Fibroblast of lung (primary cell): ENCODE measurements around the gene GCHFR. TPM values are rescaled to one million over a fixed set of nuclear protein-coding genes. Genes with fewer than 3 reads are reported as not detected.

ENCODE experiments used
- DNase-seq, 2 donors: peaks; one replicate each; pipeline versions ENCODE4 v3.0.0 to v3.0.0-alpha.2; 2010; ENCODE audit warnings: low read depth in 2 of 2
- H2AFZ ChIP-seq: 2 replicates; pipeline ENCODE4 v1.5.1; 2012; ENCODE audit warnings: low read length, control low read depth, inconsistent platforms
- H3K27ac ChIP-seq: 2 replicates; pipeline ENCODE4 v1.5.1; 2011; ENCODE audit warnings: low read length, control low read depth; ENCODE audit not compliant: insufficient read depth
- H3K27me3 ChIP-seq: 2 replicates; pipeline ENCODE4 v1.5.1; 2011; ENCODE audit warnings: mild to moderate bottlenecking, low read length; ENCODE audit not compliant: control insufficient read depth, insufficient read depth
- H3K36me3 ChIP-seq: 2 replicates; pipeline ENCODE4 v1.5.1; 2011; ENCODE audit warnings: low read length; ENCODE audit not compliant: control insufficient read depth, insufficient read depth
- H3K4me1 ChIP-seq: 2 replicates; pipeline ENCODE4 v1.5.1; 2011; ENCODE audit warnings: low read length; ENCODE audit not compliant: control insufficient read depth, insufficient read depth; ENCODE audit errors: extremely low read depth
- H3K4me2 ChIP-seq: 2 replicates; pipeline ENCODE4 v1.5.1; 2011; ENCODE audit warnings: low read length, control low read depth; ENCODE audit not compliant: insufficient read depth; ENCODE audit errors: extremely low read depth
- H3K4me3 ChIP-seq, 4 experiments: fragments of 200-600 bp in 1 of 4; sonication (generic) in 1 of 4; replicated peaks in 1 of 4; 2 replicates each; pipeline ENCODE4 v1.5.1; 2011 to 2016; ENCODE audit warnings: low read length in 4 of 4, low read depth in 3 of 4, mild to moderate bottlenecking in 3 of 4, control low read depth in 2 of 4, inconsistent platforms in 1 of 4, mixed read lengths in 1 of 4; ENCODE audit not compliant: insufficient read depth in 1 of 4; ENCODE audit errors: control extremely low read depth in 1 of 4
- H3K79me2 ChIP-seq: 2 replicates; pipeline ENCODE4 v1.5.1; 2012; ENCODE audit warnings: mild to moderate bottlenecking, low read length, inconsistent platforms; ENCODE audit not compliant: control insufficient read depth, insufficient read depth
- H3K9ac ChIP-seq: 2 replicates; pipeline ENCODE4 v1.5.1; 2011; ENCODE audit warnings: mild to moderate bottlenecking, low read length, control low read depth; ENCODE audit not compliant: insufficient read depth
- H3K9me3 ChIP-seq: 2 replicates; pipeline ENCODE4 v1.5.1; 2012; ENCODE audit warnings: low read depth, low read length; ENCODE audit not compliant: control insufficient read depth, insufficient read depth
- H4K20me1 ChIP-seq: 2 replicates; pipeline ENCODE4 v1.5.1; 2011; ENCODE audit warnings: low read length; ENCODE audit not compliant: control insufficient read depth, insufficient read depth; ENCODE audit errors: extremely low read depth
- CTCF ChIP-seq, 2 donors: IDR thresholded peaks in 1 of 2; conservative IDR thresholded peaks in 1 of 2; 1 replicate in 1 of 2; 2 replicates in 1 of 2; pipeline ENCODE4 v1.5.1; 2011 to 2012; ENCODE audit warnings: low read length in 2 of 2, control low read depth in 1 of 2, inconsistent platforms in 1 of 2, low read depth in 1 of 2, mild to moderate bottlenecking in 1 of 2
- EZH2 ChIP-seq: IDR thresholded peaks from 2 replicates; pipeline ENCODE4 v1.5.1; 2012; ENCODE audit warnings: low read length, control low read depth, mild to moderate bottlenecking; ENCODE audit errors: missing control alignments
- polyA plus RNA-seq, 2 donors: library from polyadenylated mRNA; depleted of rRNA in 1 of 2; stranded (reverse) in 1 of 2; unstranded in 1 of 2; fragments of >200 nt; gene quantifications; 2 replicates each; pipeline ENCODE4 v1.2.1, GENCODE V29; 2011 to 2012; ENCODE audit warnings: missing spikeins in 1 of 2
- total RNA-seq: library from RNA; depleted of rRNA; stranded (reverse); fragments of >200 nt; gene quantifications from 2 replicates; pipeline ENCODE4 v1.2.1, GENCODE V29; 2014

The GCHFR gene
- total and polyA plus RNA-seq, 2 donors (not counting 1 experiment from before 2014, with no cell fraction given) = 1.6 to 2.5 TPM

- H4K20me1 ChIP-seq = no peaks in the 10 kb centered on the region
- H3K79me2 ChIP-seq = peaks cover 5% of the 10 kb centered on the region
- no peak overlapping the region for H3K4me2 ChIP-seq
Measured at GRCh38 chr15:40796512-40796911, 32.6 kb downstream of the GCHFR start.

GRCh38 chr15:40799523-40799922, 35.7 kb downstream of the GCHFR start:
- DNase-seq = no peak
- TF ChIP-seq EZH2 (no peak), CTCF (conservative IDR thresholded peaks at IDR 0.05 in 1 of 2, IDR thresholded peaks at IDR 0.05 in 1 of 2; ENCODE audit: low read depth in 1 of 2, low read length in 2 of 2) (no peak)
- Histone ChIP-seq H3K9ac (no peak overlapping the region), H4K20me1 (no peaks in the 10 kb centered on the region), H3K79me2 (peaks cover 7% of the 10 kb centered on the region), H3K9me3 (no peaks in the 10 kb centered on the region), H3K4me2 (no peak overlapping the region), H3K36me3 (peaks cover 1% of the 10 kb centered on the region), H2AFZ (no peak overlapping the region), H3K27me3 (no peaks in the 10 kb centered on the region), H3K4me1 (no peaks in the 10 kb centered on the region), H3K4me3 (no peak overlapping the region), H3K27ac (no peak overlapping the region)

More at GRCh38 chr15:40796512-40796911, 32.6 kb downstream of the GCHFR start:
- TF ChIP-seq CTCF (conservative IDR thresholded peaks at IDR 0.05 in 1 of 2, IDR thresholded peaks at IDR 0.05 in 1 of 2; ENCODE audit: low read depth in 1 of 2, low read length in 2 of 2) (no peak), EZH2 (no peak)
- Histone ChIP-seq H3K9ac (no peak overlapping the region), H3K4me1 (peaks cover 3% of the 10 kb centered on the region), H2AFZ (no peak overlapping the region), H3K36me3 (no peaks in the 10 kb centered on the region), H3K27ac (no peak overlapping the region), H3K9me3 (no peaks in the 10 kb centered on the region), H3K27me3 (no peaks in the 10 kb centered on the region), H3K4me3 (no peak overlapping the region)
- no peak for DNase-seq

GRCh38 chr15:40803076-40803475, 39.2 kb downstream of the GCHFR start:
- no peak overlapping the region for H3K27ac ChIP-seq
- H3K79me2 ChIP-seq = peaks cover 19% of the 10 kb centered on the region
- no peak for DNase-seq

More at GRCh38 chr15:40803076-40803475, 39.2 kb downstream of the GCHFR start:
- Histone ChIP-seq H3K9me3 (no peaks in the 10 kb centered on the region), H3K27me3 (no peaks in the 10 kb centered on the region), H3K36me3 (peaks cover 1% of the 10 kb centered on the region), H3K4me1 (peaks cover 3% of the 10 kb centered on the region), H3K4me2 (no peak overlapping the region), H2AFZ (no peak overlapping the region), H4K20me1 (no peaks in the 10 kb centered on the region), H3K4me3 (no peak overlapping the region), H3K9ac (no peak overlapping the region)
- no peak for TF ChIP-seq CTCF (conservative IDR thresholded peaks at IDR 0.05 in 1 of 2, IDR thresholded peaks at IDR 0.05 in 1 of 2; ENCODE audit: low read depth in 1 of 2, low read length in 2 of 2)
- TF ChIP-seq EZH2 = no peak
